GM19468 (cell line): ENCODE data around the gene NSG1.

Source experiments
- ATAC-seq: cut with Tn5 transposase; IDR thresholded peaks from one replicate; pipeline ENCODE4 v1.9.1; 2021; ENCODE audit warnings: mild to moderate bottlenecking, moderate library complexity, moderate number of reproducible peaks; ENCODE audit not compliant: unreplicated experiment; ENCODE audit errors: extremely low read depth

NSG1 gene

GRCh38 chr4:4428966-4429875 is 42.3 kb downstream of the NSG1 start:
- ATAC-seq, result no peak

- no peak for ATAC-seq
These were observed 43.7 kb downstream of the NSG1 start for GRCh38 chr4:4430492-4431195.

- no peak for ATAC-seq
These were observed 45.6 kb downstream of the NSG1 start for GRCh38 chr4:4432341-4433125.

GRCh38 chr4:4433941-4434340 is 47.0 kb downstream of the NSG1 start:
- no peak for ATAC-seq

GRCh38 chr4:4436244-4436823 is 49.4 kb downstream of the NSG1 start:
- ATAC-seq, result no peak

- no peak for ATAC-seq
These were observed 51.0 kb downstream of the NSG1 start for GRCh38 chr4:4437798-4438470.

GRCh38 chr4:4438891-4439290 is 52.0 kb downstream of the NSG1 start:
- no peak for ATAC-seq

GRCh38 chr4:4439782-4440181 is 52.9 kb downstream of the NSG1 start:
- no peak for ATAC-seq

GRCh38 chr4:4440333-4441061 is 53.6 kb downstream of the NSG1 start:
- ATAC-seq, result no peak

- no peak for ATAC-seq
These were observed 56.9 kb downstream of the NSG1 start for GRCh38 chr4:4443821-4444220.

- no peak for ATAC-seq
These were observed 59.5 kb downstream of the NSG1 start for GRCh38 chr4:4446434-4446833.

GRCh38 chr4:4455210-4455865 is 68.4 kb downstream of the NSG1 start:
- peak; percentile 17 for ATAC-seq

GRCh38 chr4:4456351-4456750 is 69.4 kb downstream of the NSG1 start:
- no peak for ATAC-seq

- ATAC-seq, result no peak
These were observed 70.1 kb downstream of the NSG1 start for GRCh38 chr4:4456816-4457578.

GRCh38 chr4:4457803-4458553 is 71.1 kb downstream of the NSG1 start:
- ATAC-seq, result no peak

- ATAC-seq, result no peak
These were observed 72.3 kb downstream of the NSG1 start for GRCh38 chr4:4459181-4459580.

- ATAC-seq, result no peak
These were observed 73.9 kb downstream of the NSG1 start for GRCh38 chr4:4460759-4461158.
